Measurements from ENCODE around the gene TMEM145.

Gene TMEM145

GRCh38 chr19:42343344-42344110, 30.4 kb downstream of the TMEM145 start:
- Histone ChIP-seq H3K9me3 (ENCODE audit: control insufficient read depth in 1 of 2, low read length in 2 of 2) (no peaks in the 10 kb centered on the region), H3K27me3 (ENCODE audit: low read depth, low read length) (no peaks in the 10 kb centered on the region), H3K27ac (ENCODE audit: low read length) (no peak overlapping the region), H3K36me3 (ENCODE audit: control insufficient read depth in 1 of 2, insufficient read depth in 2 of 2, low read length in 2 of 2) (peaks cover 14 to 31% of the 10 kb centered on the region in 2 donors), H3K4me1 (ENCODE audit: control insufficient read depth in 1 of 2, insufficient read depth in 2 of 2, low read length in 2 of 2) (no peaks in the 10 kb centered on the region), H3K4me3 (ENCODE audit: low read depth in 1 of 2, low read length in 2 of 2) (no peak overlapping the region)

DNA sequence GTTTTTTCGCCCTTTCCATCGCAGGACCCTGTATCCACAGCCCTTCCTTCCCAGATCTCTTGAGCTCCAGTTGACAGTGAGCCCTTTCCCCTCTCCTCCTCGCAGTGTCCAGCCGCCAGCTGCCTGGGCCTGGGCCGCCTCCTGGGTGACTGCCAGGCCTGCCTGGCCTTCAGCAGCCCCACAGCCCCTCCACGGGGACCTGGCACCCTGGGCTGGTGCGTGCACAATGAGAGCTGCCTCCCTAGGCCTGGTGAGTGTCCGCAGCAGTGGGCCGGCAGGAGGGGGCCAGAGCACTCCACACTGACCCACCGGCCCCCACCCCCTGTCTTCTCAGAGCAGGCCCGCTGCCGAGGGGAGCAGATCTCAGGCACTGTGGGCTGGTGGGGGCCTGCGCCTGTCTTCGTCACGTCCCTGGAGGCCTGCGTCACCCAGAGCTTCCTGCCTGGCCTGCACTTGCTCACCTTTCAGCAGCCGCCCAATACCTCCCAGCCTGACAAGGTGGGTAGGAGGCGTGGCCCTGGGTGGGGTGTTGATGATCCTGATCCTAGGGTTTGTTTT, 31.3 kb downstream of the TMEM145 start:
- no peaks in the 10 kb centered on the region for H3K27me3 ChIP-seq (ENCODE audit: low read depth, low read length)
- H3K27ac ChIP-seq (ENCODE audit: low read length) = no peak overlapping the region
- H3K36me3 ChIP-seq (ENCODE audit: control insufficient read depth in 1 of 2, insufficient read depth in 2 of 2, low read length in 2 of 2) = peaks cover 14 to 33% of the 10 kb centered on the region in 2 donors
- no peaks in the 10 kb centered on the region for H3K4me1 ChIP-seq (ENCODE audit: control insufficient read depth in 1 of 2, insufficient read depth in 2 of 2, low read length in 2 of 2)
- H3K4me3 ChIP-seq (ENCODE audit: low read depth in 1 of 2, low read length in 2 of 2) = no peak overlapping the region
- no peaks in the 10 kb centered on the region for H3K9me3 ChIP-seq (ENCODE audit: control insufficient read depth in 1 of 2, low read length in 2 of 2)

DNA sequence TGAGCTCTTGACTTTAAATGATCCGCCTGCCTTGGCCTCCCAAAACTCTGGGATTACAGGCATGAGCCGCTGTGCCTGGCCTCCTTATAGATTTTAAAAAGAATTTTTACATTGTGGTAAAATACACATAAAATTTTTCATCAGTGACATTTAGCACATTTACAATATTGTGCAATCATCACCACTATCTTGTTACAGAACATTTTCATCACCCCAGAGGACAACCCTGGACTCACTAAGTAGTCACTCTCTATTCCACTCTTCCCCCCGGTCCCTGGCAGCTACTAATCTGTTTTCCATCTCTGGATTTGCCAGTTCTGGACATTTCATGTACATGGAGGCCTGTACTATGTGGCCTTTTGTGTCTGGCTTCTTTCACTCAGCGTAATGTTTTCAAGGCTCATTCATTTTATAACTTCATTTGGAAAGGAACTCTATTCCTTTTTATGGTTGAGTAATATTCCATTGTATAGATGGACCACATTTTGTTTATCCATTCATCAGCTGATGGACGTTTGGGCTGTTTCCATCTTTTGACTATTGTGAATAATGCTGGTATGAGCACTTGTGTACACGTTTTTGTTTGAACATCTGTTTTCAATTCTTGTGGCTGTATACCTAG, 32.2 kb downstream of the TMEM145 start:
- peaks cover 14 to 39% of the 10 kb centered on the region in 2 donors for H3K36me3 ChIP-seq (ENCODE audit: control insufficient read depth in 1 of 2, insufficient read depth in 2 of 2, low read length in 2 of 2)
- H3K27me3 ChIP-seq (ENCODE audit: low read depth, low read length) = no peaks in the 10 kb centered on the region
- no peak overlapping the region for H3K4me3 ChIP-seq (ENCODE audit: low read depth in 1 of 2, low read length in 2 of 2)
- H3K9me3 ChIP-seq (ENCODE audit: control insufficient read depth in 1 of 2, low read length in 2 of 2) = no peaks in the 10 kb centered on the region
- no peaks in the 10 kb centered on the region for H3K4me1 ChIP-seq (ENCODE audit: control insufficient read depth in 1 of 2, insufficient read depth in 2 of 2, low read length in 2 of 2)
- no peak overlapping the region for H3K27ac ChIP-seq (ENCODE audit: low read length)

DNA sequence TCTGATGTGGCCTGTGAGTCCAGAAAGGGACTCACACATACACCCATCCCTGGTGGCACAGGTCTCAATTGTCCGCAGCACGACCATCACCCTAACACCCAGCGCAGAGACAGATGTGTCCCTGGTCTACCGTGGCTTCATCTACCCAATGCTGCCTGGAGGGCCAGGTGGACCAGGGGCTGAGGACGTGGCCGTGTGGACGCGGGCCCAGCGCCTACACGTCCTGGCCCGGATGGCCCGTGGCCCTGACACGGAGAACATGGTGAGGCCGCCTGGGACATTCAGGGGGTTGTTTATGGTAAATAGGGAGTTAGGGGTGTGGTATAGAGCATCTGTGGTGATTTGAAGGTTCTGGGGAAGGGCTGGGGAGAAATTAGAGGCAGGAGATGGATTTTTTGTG, 35.1 kb downstream of the TMEM145 start:
- Histone ChIP-seq H3K9me3 (ENCODE audit: control insufficient read depth in 1 of 2, low read length in 2 of 2) (no peaks in the 10 kb centered on the region), H3K27ac (ENCODE audit: low read length) (no peak overlapping the region), H3K4me3 (ENCODE audit: low read depth in 1 of 2, low read length in 2 of 2) (no peak overlapping the region), H3K27me3 (ENCODE audit: low read depth, low read length) (no peaks in the 10 kb centered on the region), H3K36me3 (ENCODE audit: control insufficient read depth in 1 of 2, insufficient read depth in 2 of 2, low read length in 2 of 2) (peaks cover 7 to 63% of the 10 kb centered on the region in 2 donors), H3K4me1 (ENCODE audit: control insufficient read depth in 1 of 2, insufficient read depth in 2 of 2, low read length in 2 of 2) (no peaks in the 10 kb centered on the region)

DNA sequence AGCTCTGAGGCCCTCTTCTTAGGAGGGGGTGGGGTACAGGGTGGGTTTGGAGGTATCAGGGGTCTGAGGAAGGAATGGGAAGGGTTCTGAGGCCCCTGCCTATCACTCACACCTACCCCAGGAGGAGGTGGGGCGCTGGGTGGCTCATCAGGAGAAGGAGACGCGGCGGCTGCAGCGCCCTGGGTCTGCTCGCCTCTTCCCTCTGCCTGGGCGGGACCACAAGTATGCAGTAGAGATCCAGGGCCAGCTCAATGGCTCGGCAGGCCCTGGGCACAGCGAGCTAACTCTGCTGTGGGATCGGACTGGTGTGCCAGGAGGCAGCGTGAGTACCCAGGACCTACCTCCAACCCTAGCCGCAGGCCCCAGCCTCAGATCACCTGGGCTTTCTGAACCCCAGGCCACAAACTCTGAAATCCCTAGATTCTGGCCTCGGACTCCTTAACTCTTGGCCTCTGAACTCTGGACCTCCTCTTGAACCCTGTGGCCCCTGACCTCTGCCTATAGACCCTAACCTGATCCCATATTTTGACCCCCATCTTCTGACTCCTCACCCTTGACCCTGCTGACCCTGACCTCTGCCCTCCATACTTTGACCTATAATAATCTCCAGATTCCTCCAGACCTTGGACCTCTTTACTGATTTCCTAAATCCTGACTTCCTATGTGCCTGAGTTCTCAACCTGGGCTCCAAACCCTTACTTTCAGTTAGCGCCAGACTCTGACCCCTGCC, 36.4 kb downstream of the TMEM145 start:
- Histone ChIP-seq H3K4me1 (ENCODE audit: control insufficient read depth in 1 of 2, insufficient read depth in 2 of 2, low read length in 2 of 2) (no peaks in the 10 kb centered on the region), H3K27ac (ENCODE audit: low read length) (no peak overlapping the region), H3K27me3 (ENCODE audit: low read depth, low read length) (no peaks in the 10 kb centered on the region), H3K4me3 (ENCODE audit: low read depth in 1 of 2, low read length in 2 of 2) (no peak overlapping the region), H3K36me3 (ENCODE audit: control insufficient read depth in 1 of 2, insufficient read depth in 2 of 2, low read length in 2 of 2) (peaks cover 11 to 63% of the 10 kb centered on the region in 2 donors), H3K9me3 (ENCODE audit: control insufficient read depth in 1 of 2, low read length in 2 of 2) (no peaks in the 10 kb centered on the region)

DNA sequence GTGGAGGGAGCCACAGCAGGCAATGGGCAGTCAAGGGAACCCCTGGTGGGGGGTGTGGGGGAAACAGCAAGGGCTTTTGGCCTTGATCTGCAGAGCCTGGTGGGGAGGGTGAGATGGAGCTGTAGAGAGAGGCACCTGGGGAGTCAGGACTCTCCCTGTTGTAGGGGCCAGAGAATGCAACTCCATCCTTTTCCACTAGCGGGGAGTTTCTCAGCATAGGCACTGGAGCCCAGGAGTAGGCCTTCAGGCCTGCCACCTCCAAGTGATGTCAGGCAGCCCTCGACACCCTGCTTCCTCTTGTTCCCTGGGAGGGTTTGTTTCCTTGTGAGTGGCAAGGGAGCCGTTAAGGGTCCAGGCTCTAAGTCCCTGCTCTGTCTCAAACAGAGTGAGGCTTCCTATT, 37.3 kb downstream of the TMEM145 start:
- H3K4me1 ChIP-seq (ENCODE audit: control insufficient read depth in 1 of 2, insufficient read depth in 2 of 2, low read length in 2 of 2) = no peaks in the 10 kb centered on the region
- no peak overlapping the region for H3K27ac ChIP-seq (ENCODE audit: low read length)
- H3K4me3 ChIP-seq (ENCODE audit: low read depth in 1 of 2, low read length in 2 of 2) = no peak overlapping the region
- no peaks in the 10 kb centered on the region for H3K27me3 ChIP-seq (ENCODE audit: low read depth, low read length)
- no peaks in the 10 kb centered on the region for H3K9me3 ChIP-seq (ENCODE audit: control insufficient read depth in 1 of 2, low read length in 2 of 2)
- H3K36me3 ChIP-seq (ENCODE audit: control insufficient read depth in 1 of 2, insufficient read depth in 2 of 2, low read length in 2 of 2) = peaks cover 17 to 62% of the 10 kb centered on the region in 2 donors

- Histone ChIP-seq H3K27me3 (ENCODE audit: low read depth, low read length) (no peaks in the 10 kb centered on the region), H3K27ac (ENCODE audit: low read length) (no peak overlapping the region), H3K4me3 (ENCODE audit: low read depth in 1 of 2, low read length in 2 of 2) (no peak overlapping the region), H3K9me3 (ENCODE audit: control insufficient read depth in 1 of 2, low read length in 2 of 2) (no peaks in the 10 kb centered on the region), H3K4me1 (ENCODE audit: control insufficient read depth in 1 of 2, insufficient read depth in 2 of 2, low read length in 2 of 2) (no peaks in the 10 kb centered on the region), H3K36me3 (ENCODE audit: control insufficient read depth in 1 of 2, insufficient read depth in 2 of 2, low read length in 2 of 2) (peaks cover 19 to 64% of the 10 kb centered on the region in 2 donors)
Observed at GRCh38 chr19:42351079-42351735, 38.1 kb downstream of the TMEM145 start.

- Histone ChIP-seq H3K9me3 (ENCODE audit: control insufficient read depth in 1 of 2, low read length in 2 of 2) (no peaks in the 10 kb centered on the region), H3K36me3 (ENCODE audit: control insufficient read depth in 1 of 2, insufficient read depth in 2 of 2, low read length in 2 of 2) (peaks cover 23 to 77% of the 10 kb centered on the region in 2 donors), H3K4me1 (ENCODE audit: control insufficient read depth in 1 of 2, insufficient read depth in 2 of 2, low read length in 2 of 2) (no peaks in the 10 kb centered on the region), H3K4me3 (ENCODE audit: low read depth in 1 of 2, low read length in 2 of 2) (no peak overlapping the region), H3K27me3 (ENCODE audit: low read depth, low read length) (no peaks in the 10 kb centered on the region), H3K27ac (ENCODE audit: low read length) (no peak overlapping the region)
Observed at GRCh38 chr19:42352301-42353259, 39.5 kb downstream of the TMEM145 start.

DNA sequence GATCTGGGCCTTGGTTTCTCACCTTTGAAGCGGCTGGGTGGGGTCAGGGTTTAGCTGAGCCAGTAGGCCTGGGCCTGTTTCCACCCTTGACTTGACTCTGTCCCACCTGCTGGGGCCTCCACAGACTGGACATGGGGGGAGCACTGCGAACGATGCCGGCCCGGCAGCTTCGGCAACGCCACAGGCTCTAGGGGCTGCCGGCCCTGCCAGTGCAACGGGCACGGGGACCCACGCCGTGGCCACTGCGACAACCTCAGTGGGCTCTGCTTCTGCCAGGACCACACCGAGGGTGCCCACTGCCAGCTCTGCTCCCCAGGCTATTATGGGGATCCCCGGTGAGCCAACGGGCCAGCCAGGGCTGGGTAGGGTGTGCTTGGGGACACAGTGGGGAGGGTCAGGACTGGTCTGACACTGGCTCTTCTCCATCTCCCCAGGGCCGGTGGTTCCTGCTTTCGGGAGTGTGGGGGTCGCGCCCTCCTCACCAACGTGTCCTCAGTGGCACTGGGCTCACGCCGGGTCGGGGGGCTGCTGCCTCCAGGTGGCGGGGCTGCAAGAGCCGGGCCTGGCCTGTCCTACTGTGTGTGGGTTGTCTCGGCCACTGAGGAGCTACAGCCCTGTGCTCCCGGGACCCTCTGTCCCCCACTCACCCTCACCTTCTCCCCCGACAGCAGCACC, 40.4 kb downstream of the TMEM145 start:
- H3K36me3 ChIP-seq (ENCODE audit: control insufficient read depth in 1 of 2, insufficient read depth in 2 of 2, low read length in 2 of 2) = peaks cover 16 to 77% of the 10 kb centered on the region in 2 donors
- no peak overlapping the region for H3K27ac ChIP-seq (ENCODE audit: low read length)

DNA sequence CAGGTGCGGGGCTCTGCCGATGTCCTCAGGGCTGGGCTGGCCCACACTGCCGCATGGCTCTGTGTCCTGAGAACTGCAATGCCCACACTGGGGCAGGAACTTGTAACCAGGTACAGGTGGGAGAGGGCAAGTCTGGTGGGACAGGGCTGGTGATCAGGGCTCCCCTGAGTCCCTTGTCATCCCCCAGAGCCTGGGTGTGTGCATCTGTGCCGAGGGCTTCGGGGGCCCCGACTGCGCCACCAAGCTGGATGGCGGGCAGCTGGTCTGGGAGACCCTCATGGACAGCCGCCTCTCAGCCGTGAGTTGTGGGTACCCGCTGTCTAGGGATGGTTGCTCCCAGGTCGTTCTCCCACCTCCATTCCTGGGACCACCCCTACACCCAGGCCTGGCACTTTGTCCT, 42.8 kb downstream of the TMEM145 start:
- Histone ChIP-seq H3K9me3 (ENCODE audit: control insufficient read depth in 1 of 2, low read length in 2 of 2) (no peaks in the 10 kb centered on the region), H3K4me3 (ENCODE audit: low read depth in 1 of 2, low read length in 2 of 2) (no peak overlapping the region), H3K27ac (ENCODE audit: low read length) (no peak overlapping the region), H3K4me1 (ENCODE audit: control insufficient read depth in 1 of 2, insufficient read depth in 2 of 2, low read length in 2 of 2) (no peaks in the 10 kb centered on the region), H3K27me3 (ENCODE audit: low read depth, low read length) (no peaks in the 10 kb centered on the region), H3K36me3 (ENCODE audit: control insufficient read depth in 1 of 2, insufficient read depth in 2 of 2, low read length in 2 of 2) (peaks cover 16 to 77% of the 10 kb centered on the region in 2 donors)

More for the DNA sequence above, 40.4 kb downstream of the TMEM145 start:
- no peaks in the 10 kb centered on the region for H3K27me3 ChIP-seq (ENCODE audit: low read depth, low read length)
- H3K4me3 ChIP-seq (ENCODE audit: low read depth in 1 of 2, low read length in 2 of 2) = no peak overlapping the region
- H3K4me1 ChIP-seq (ENCODE audit: control insufficient read depth in 1 of 2, insufficient read depth in 2 of 2, low read length in 2 of 2) = no peaks in the 10 kb centered on the region
- H3K9me3 ChIP-seq (ENCODE audit: control insufficient read depth in 1 of 2, low read length in 2 of 2) = no peaks in the 10 kb centered on the region

Data from muscle layer of duodenum (tissue), 2 donors.